WTC11 (cell line): Measurements from ENCODE around the gene RIC3. TPM values are rescaled to one million over a fixed set of nuclear protein-coding genes. Genes with fewer than 3 reads are reported as not detected.

Experiments used
- ATAC-seq: fragments of 200-7000 bp; cut with Tn5 transposase; 2 replicates; pipeline ENCODE4 v1.10.0; 2021; ENCODE audit warnings: mild to moderate bottlenecking, moderate library complexity
- CTCF ChIA-PET: fragments of 300-600 bp; sonication (Branson Sonifier 250); formaldehyde crosslinking; loops from one replicate; lab custom pipeline; 2021; ENCODE audit warnings: antibody characterized with exemption; lab: Charles Lee
- POLR2A ChIA-PET: fragments of 350-600 bp; sonication (Branson Sonifier 250); formaldehyde crosslinking; loops from one replicate; lab custom pipeline; 2021; ENCODE audit warnings: antibody characterized with exemption; lab: Charles Lee
- DNase-seq: peaks from one replicate; pipeline ENCODE4 v3.0.0; 2021; ENCODE audit warnings: low spot score
- H3K27ac Mint-ChIP-seq: 2 replicates; pipeline ENCODE4 v1.8.0; 2021; ENCODE audit warnings: mixed read lengths
- H3K27me3 Mint-ChIP-seq: 2 replicates; pipeline ENCODE4 v1.8.0; 2021; ENCODE audit warnings: low read depth, mild to moderate bottlenecking, moderate library complexity, mixed read lengths
- H3K36me3 Mint-ChIP-seq: 2 replicates; pipeline ENCODE4 v1.8.0; 2021; ENCODE audit warnings: mixed read lengths
- H3K4me1 Mint-ChIP-seq: 2 replicates; pipeline ENCODE4 v1.8.0; 2022; ENCODE audit warnings: mixed read lengths
- H3K4me3 Mint-ChIP-seq: 2 replicates; pipeline ENCODE4 v1.8.0; 2021; ENCODE audit warnings: mild to moderate bottlenecking, moderate library complexity, mixed read lengths
- H3K9me3 Mint-ChIP-seq: 2 replicates; pipeline ENCODE4 v1.8.0; 2021; ENCODE audit warnings: mixed read lengths
- AFF4 ChIP-seq: sonication (generic); formaldehyde crosslinking; IDR thresholded peaks from 2 replicates; pipeline ENCODE4 v1.8.1; 2023; ENCODE audit warnings: mild to moderate bottlenecking, missing genetic modification reagents, borderline replicate concordance
- ATF1 ChIP-seq: sonication (generic); formaldehyde crosslinking; IDR thresholded peaks from 2 replicates; pipeline ENCODE4 v1.8.1; 2023; ENCODE audit warnings: mild to moderate bottlenecking, moderate library complexity, missing genetic modification reagents
- E2F1 ChIP-seq: sonication (generic); formaldehyde crosslinking; IDR thresholded peaks from 2 replicates; pipeline ENCODE4 v1.8.0; 2022; ENCODE audit warnings: mild to moderate bottlenecking, missing genetic modification reagents
- ELF4 ChIP-seq: sonication (generic); formaldehyde crosslinking; IDR thresholded peaks from 2 replicates; pipeline ENCODE4 v1.8.1; 2022; ENCODE audit warnings: low read depth, mild to moderate bottlenecking, moderate library complexity, missing genetic modification reagents
- FOXP1 ChIP-seq: sonication (generic); formaldehyde crosslinking; IDR thresholded peaks from 2 replicates; pipeline ENCODE4 v1.8.0; 2022; ENCODE audit warnings: missing genetic modification reagents, mild to moderate bottlenecking, moderate library complexity, borderline replicate concordance
- IRF2 ChIP-seq: sonication (generic); formaldehyde crosslinking; IDR thresholded peaks from 2 replicates; pipeline ENCODE4 v1.8.0; 2022; ENCODE audit warnings: low read depth, missing genetic modification reagents, borderline replicate concordance
- JUN ChIP-seq: sonication (generic); formaldehyde crosslinking; IDR thresholded peaks from 2 replicates; pipeline ENCODE4 v1.8.0; 2023; ENCODE audit warnings: mild to moderate bottlenecking, missing genetic modification reagents
- MLX ChIP-seq: sonication (generic); formaldehyde crosslinking; IDR thresholded peaks from 2 replicates; pipeline ENCODE4 v1.8.1; 2023; ENCODE audit warnings: mild to moderate bottlenecking, missing genetic modification reagents, moderate library complexity
- NR1H2 ChIP-seq: sonication (generic); formaldehyde crosslinking; IDR thresholded peaks from 2 replicates; pipeline ENCODE4 v1.9.0; 2021; ENCODE audit warnings: mild to moderate bottlenecking, moderate library complexity, missing genetic modification reagents
- NR2C2 ChIP-seq: sonication (generic); formaldehyde crosslinking; IDR thresholded peaks from 2 replicates; pipeline ENCODE4 v1.8.0; 2022; ENCODE audit warnings: mild to moderate bottlenecking, missing genetic modification reagents
- OVOL2 ChIP-seq: fragments of 250-450 bp; sonication (Bioruptor Pico); IDR thresholded peaks from 2 replicates; pipeline ENCODE4 v1.9.0; 2021; ENCODE audit warnings: mild to moderate bottlenecking, borderline replicate concordance
- RELA ChIP-seq: sonication (generic); formaldehyde crosslinking; IDR thresholded peaks from 2 replicates; pipeline ENCODE4 v1.8.1; 2022; ENCODE audit warnings: missing genetic modification reagents, mild to moderate bottlenecking, borderline replicate concordance
- ZBTB43 ChIP-seq: sonication (generic); formaldehyde crosslinking; IDR thresholded peaks from 2 replicates; pipeline ENCODE4 v1.8.1; 2023; ENCODE audit warnings: mild to moderate bottlenecking, missing genetic modification reagents
- ZNF138 ChIP-seq: sonication (generic); formaldehyde crosslinking; conservative IDR thresholded peaks from 2 replicates; pipeline ENCODE4 v1.8.1; 2022; ENCODE audit warnings: mild to moderate bottlenecking, moderate library complexity, missing genetic modification reagents
- ZNF219 ChIP-seq: sonication (generic); formaldehyde crosslinking; IDR thresholded peaks from 2 replicates; pipeline ENCODE4 v1.8.0; 2023; ENCODE audit warnings: missing genetic modification reagents, mild to moderate bottlenecking, borderline replicate concordance
- ZNF671 ChIP-seq: fragments of 250-450 bp; sonication (Bioruptor Pico); IDR thresholded peaks from 2 replicates; pipeline ENCODE4 v1.8.0; 2021; ENCODE audit warnings: mild to moderate bottlenecking
- total RNA-seq: library from RNA; stranded (reverse); gene quantifications from 3 replicates; pipeline ENCODE4 v1.2.3, GENCODE V29; 2021

The RIC3 gene
- total RNA-seq, 1 experiment from 2014 or later, result 15.7 TPM

GRCh38 chr11:8202516-8203413 is 33.9 kb upstream of the RIC3 start (continued):
- no peak for TF ChIP-seq ZNF219 (CRISPR knock-in tag)
- TF ChIP-seq ATF1 (CRISPR knock-in tag), result no peak
- TF ChIP-seq NR2C2 (CRISPR knock-in tag), result no peak
- no peak for TF ChIP-seq JUN (CRISPR knock-in tag)
- TF ChIP-seq ZBTB43 (CRISPR knock-in tag), result no peak
- no peak for TF ChIP-seq NR1H2 (CRISPR knock-in tag)
- TF ChIP-seq ELF4 (CRISPR knock-in tag), result no peak
- no peak for TF ChIP-seq OVOL2 (CRISPR knock-in tag)
- no peak for TF ChIP-seq AFF4
- TF ChIP-seq, all 79 proteins: peak for 0

- ATAC-seq, result peak; percentile 43
- no peak for DNase-seq
- Mint-ChIP-seq H3K4me1 (peaks cover 7% of the 10 kb centered on the region), H3K4me3 (no peak overlapping the region), H3K9me3 (no peaks in the 10 kb centered on the region), H3K36me3 (no peaks in the 10 kb centered on the region), H3K27ac (no peak overlapping the region), H3K27me3 (peaks cover 24% of the 10 kb centered on the region)
- CTCF ChIA-PET, result interaction anchor here (0.7 to 2.4 kb wide), 8 partner anchors 9 to 164 kb away, joined by 3 to 19 read pairs (median 4); partner anchors contain the start of gene LMO1
- POLR2A ChIA-PET, result no interaction called here
- TF ChIP-seq ZNF138 (CRISPR knock-in tag) (no peak), FOXP1 (CRISPR knock-in tag) (no peak), ZNF671 (CRISPR knock-in tag) (no peak), E2F1 (CRISPR knock-in tag) (no peak), IRF2 (CRISPR knock-in tag) (no peak), MLX (CRISPR knock-in tag) (no peak), RELA (CRISPR knock-in tag) (no peak), NR1H2 (CRISPR knock-in tag) (no peak)
Observed at GRCh38 chr11:8201644-8202365, 33.0 kb upstream of the RIC3 start.
